HCT116 (cell line): ENCODE measurements around the gene SLC8A1. TPM values are rescaled to one million over a fixed set of nuclear protein-coding genes. Genes with fewer than 3 reads are reported as not detected.

ENCODE experiments used
- ATAC-seq: fragments of 200-7000 bp; cut with Tn5 transposase; 2 replicates; pipeline ENCODE4 v1.9.1; 2020; ENCODE audit warnings: mild to moderate bottlenecking, moderate library complexity
- BruUV-seq: library from RNA; stranded (reverse); fragments of 400-500 nt; replicated peaks from 2 replicates; lab custom pipeline; 2021; lab: Mats Ljungman, UMichigan
- CTCF ChIA-PET: fragments of 300-600 bp; sonication (Branson Sonifier 250); formaldehyde crosslinking; loops from one replicate; lab custom pipeline; 2021; ENCODE audit warnings: antibody characterized with exemption; lab: Charles Lee
- POLR2A ChIA-PET: fragments of 300-600, 350-600 bp; sonication (Branson Sonifier 250); formaldehyde crosslinking; loops from one replicate; lab custom pipeline; 2021; ENCODE audit warnings: antibody characterized with exemption; lab: Charles Lee
- RAD21 ChIA-PET, 2 experiments: fragments of 300-600 bp; sonication (Branson Sonifier 250); formaldehyde crosslinking; loops; one replicate each; lab custom pipeline; 2023; ENCODE audit warnings: low total read pairs in 2 of 2; ENCODE audit not compliant: uncharacterized antibody in 2 of 2, unreplicated experiment in 2 of 2, low non-redundant PET in 1 of 2; lab: Charles Lee
- DNase-seq: peaks from one replicate; pipeline ENCODE4 v3.0.0-alpha.2; 2010; ENCODE audit warnings: low read depth, low spot score
- H2AFZ ChIP-seq: fragments of 200-600 bp; shearing (Covaris generic), sonication (generic); 2 replicates; pipeline ENCODE4 v1.6.1; 2017; ENCODE audit warnings: low read depth, mixed run types, mixed read lengths, antibody characterized with exemption, low read length; ENCODE audit not compliant: poor library complexity, severe bottlenecking
- H3K27ac ChIP-seq: 2 replicates; pipeline ENCODE4 v1.5.1; 2012; ENCODE audit warnings: low read depth, low read length
- H3K27me3 ChIP-seq: fragments of 200-600 bp; sonication (generic); 2 replicates; pipeline ENCODE4 v1.6.1; 2016; ENCODE audit warnings: mixed run types, low read length, mixed read lengths; ENCODE audit not compliant: insufficient read depth
- H3K36me3 ChIP-seq, 2 experiments: fragments of 200-500 bp in 1 of 2; fragments of 200-600 bp in 1 of 2; sonication (Bioruptor generic) in 1 of 2; sonication (generic) in 1 of 2; 2 replicates each; pipeline versions ENCODE4 v1.5.1 to v1.6.1; 2014 to 2016; ENCODE audit warnings: low read length in 2 of 2, inconsistent platforms in 1 of 2, mixed read lengths in 1 of 2, mixed run types in 1 of 2; ENCODE audit not compliant: insufficient read depth in 2 of 2, control insufficient read depth in 1 of 2
- H3K4me1 ChIP-seq, 2 experiments: fragments of 200-600 bp in 1 of 2; sonication (generic) in 1 of 2; 2 replicates each; pipeline versions ENCODE4 v1.5.1 to v1.6.1; 2012 to 2017; ENCODE audit warnings: low read length in 2 of 2, inconsistent platforms in 1 of 2, mild to moderate bottlenecking in 1 of 2, mixed read lengths in 1 of 2, mixed run types in 1 of 2, moderate library complexity in 1 of 2; ENCODE audit not compliant: insufficient read depth in 2 of 2, control insufficient read depth in 1 of 2
- H3K4me2 ChIP-seq: fragments of 200-600 bp; sonication (generic); 2 replicates; pipeline ENCODE4 v1.6.1; 2017; ENCODE audit warnings: mixed run types, low read length, mixed read lengths
- H3K4me3 ChIP-seq, 2 experiments: fragments of 200-600 bp in 1 of 2; sonication (generic) in 1 of 2; replicated peaks in 1 of 2; 2 replicates each; pipeline ENCODE4 v1.5.1; 2011 to 2016; ENCODE audit warnings: low read length in 2 of 2, control low read depth in 1 of 2, low read depth in 1 of 2, mild to moderate bottlenecking in 1 of 2, mixed read lengths in 1 of 2, mixed run types in 1 of 2
- H3K79me2 ChIP-seq: fragments of 200-600 bp; sonication (generic); 2 replicates; pipeline ENCODE4 v1.6.1; 2017; ENCODE audit warnings: mild to moderate bottlenecking, mixed run types, low read length, moderate library complexity, mixed read lengths; ENCODE audit not compliant: insufficient read depth
- H3K9ac ChIP-seq: fragments of 200-600 bp; sonication (generic); 2 replicates; pipeline ENCODE4 v1.6.1; 2016; ENCODE audit warnings: low read length, mixed read lengths
- H3K9me2 ChIP-seq: fragments of 200-600 bp; sonication (generic), shearing (Covaris generic); 2 replicates; pipeline ENCODE4 v1.6.1; 2017; ENCODE audit warnings: mixed run types, mild to moderate bottlenecking, moderate library complexity; ENCODE audit not compliant: insufficient read depth
- H3K9me3 ChIP-seq, 2 experiments: fragments of 200-500 bp in 1 of 2; fragments of 200-600 bp in 1 of 2; sonication (Bioruptor generic) in 1 of 2; sonication (generic) in 1 of 2; 2 replicates each; pipeline ENCODE4 v1.6.1; 2014 to 2017; ENCODE audit warnings: low read length in 2 of 2, mixed read lengths in 2 of 2, inconsistent platforms in 1 of 2, low read depth in 1 of 2, mild to moderate bottlenecking in 1 of 2, mixed run types in 1 of 2, moderate library complexity in 1 of 2; ENCODE audit not compliant: control insufficient read depth in 1 of 2, insufficient read depth in 1 of 2
- H4K20me1 ChIP-seq: fragments of 200-600 bp; sonication (generic), shearing (Covaris generic); 2 replicates; pipeline ENCODE4 v1.6.1; 2017; ENCODE audit warnings: mixed run types, mild to moderate bottlenecking, moderate library complexity; ENCODE audit not compliant: insufficient read depth
- ATF3 ChIP-seq: IDR thresholded peaks from 2 replicates; pipeline ENCODE4 v1.6.1; 2012
- ELF1 ChIP-seq: IDR thresholded peaks from 2 replicates; pipeline ENCODE4 v1.6.1; 2012; ENCODE audit warnings: low read depth, borderline replicate concordance
- JUND ChIP-seq: IDR thresholded peaks from 2 replicates; pipeline ENCODE4 v1.6.1; 2012
- POLR2A ChIP-seq: IDR thresholded peaks from 2 replicates; pipeline ENCODE4 v1.7.0; 2011; ENCODE audit warnings: borderline replicate concordance; ENCODE audit not compliant: insufficient read depth, insufficient read length; ENCODE audit errors: extremely low read depth
- POLR2AphosphoS5 ChIP-seq: IDR thresholded peaks from 2 replicates; pipeline ENCODE4 v1.6.1; 2011; ENCODE audit warnings: mild to moderate bottlenecking, low read depth, low read length, moderate library complexity
- SP1 ChIP-seq: IDR thresholded peaks from 2 replicates; pipeline ENCODE4 v1.6.1; 2012; ENCODE audit warnings: low read depth
- SRF ChIP-seq: IDR thresholded peaks from 2 replicates; pipeline ENCODE4 v1.6.1; 2012; ENCODE audit warnings: low read depth
- intact Hi-C: fragments of 100-400 bp; cut with micrococcal nuclease; formaldehyde crosslinking; loops from 2 replicates; pipeline ENCODE4 v1.10.0; 2022
- total RNA-seq: library from RNA; stranded (reverse); gene quantifications from one replicate; pipeline ENCODE4 v1.2.1, GENCODE V29; 2021; ENCODE audit not compliant: unreplicated experiment
- TF ChIP-seq, protein P1 (sequence below): IDR thresholded peaks from 2 replicates; pipeline ENCODE4 v1.6.1; 2012; ENCODE audit warnings: low read depth

The SLC8A1 gene
- total RNA-seq, 1 experiment from 2014 or later: 0.07 TPM

- Histone ChIP-seq H3K27ac (no peak overlapping the region), H3K9ac (no peak overlapping the region), H3K9me3 (no peaks in the 10 kb centered on the region), H3K9me2 (no peaks in the 10 kb centered on the region), H3K4me3 (no peak overlapping the region), H3K36me3 (no peaks in the 10 kb centered on the region), H3K4me2 (no peak overlapping the region), H3K27me3 (peaks cover 10% of the 10 kb centered on the region; the same call in 1 of the 2 replicates), H3K4me1 (no peaks in the 10 kb centered on the region), H4K20me1 (no peaks in the 10 kb centered on the region), H3K79me2 (no peaks in the 10 kb centered on the region), H2AFZ (no peak overlapping the region)
- POLR2A ChIA-PET: no interaction called here
- RAD21 ChIA-PET: no interaction called here
- intact Hi-C loops: no loop called here
- TF ChIP-seq JUND: no peak
- no peak for TF ChIP-seq POLR2AphosphoS5
- TF ChIP-seq ATF3: no peak
- TF ChIP-seq ELF1: no peak
- no peak for TF ChIP-seq SRF
- TF ChIP-seq, protein P1, sequence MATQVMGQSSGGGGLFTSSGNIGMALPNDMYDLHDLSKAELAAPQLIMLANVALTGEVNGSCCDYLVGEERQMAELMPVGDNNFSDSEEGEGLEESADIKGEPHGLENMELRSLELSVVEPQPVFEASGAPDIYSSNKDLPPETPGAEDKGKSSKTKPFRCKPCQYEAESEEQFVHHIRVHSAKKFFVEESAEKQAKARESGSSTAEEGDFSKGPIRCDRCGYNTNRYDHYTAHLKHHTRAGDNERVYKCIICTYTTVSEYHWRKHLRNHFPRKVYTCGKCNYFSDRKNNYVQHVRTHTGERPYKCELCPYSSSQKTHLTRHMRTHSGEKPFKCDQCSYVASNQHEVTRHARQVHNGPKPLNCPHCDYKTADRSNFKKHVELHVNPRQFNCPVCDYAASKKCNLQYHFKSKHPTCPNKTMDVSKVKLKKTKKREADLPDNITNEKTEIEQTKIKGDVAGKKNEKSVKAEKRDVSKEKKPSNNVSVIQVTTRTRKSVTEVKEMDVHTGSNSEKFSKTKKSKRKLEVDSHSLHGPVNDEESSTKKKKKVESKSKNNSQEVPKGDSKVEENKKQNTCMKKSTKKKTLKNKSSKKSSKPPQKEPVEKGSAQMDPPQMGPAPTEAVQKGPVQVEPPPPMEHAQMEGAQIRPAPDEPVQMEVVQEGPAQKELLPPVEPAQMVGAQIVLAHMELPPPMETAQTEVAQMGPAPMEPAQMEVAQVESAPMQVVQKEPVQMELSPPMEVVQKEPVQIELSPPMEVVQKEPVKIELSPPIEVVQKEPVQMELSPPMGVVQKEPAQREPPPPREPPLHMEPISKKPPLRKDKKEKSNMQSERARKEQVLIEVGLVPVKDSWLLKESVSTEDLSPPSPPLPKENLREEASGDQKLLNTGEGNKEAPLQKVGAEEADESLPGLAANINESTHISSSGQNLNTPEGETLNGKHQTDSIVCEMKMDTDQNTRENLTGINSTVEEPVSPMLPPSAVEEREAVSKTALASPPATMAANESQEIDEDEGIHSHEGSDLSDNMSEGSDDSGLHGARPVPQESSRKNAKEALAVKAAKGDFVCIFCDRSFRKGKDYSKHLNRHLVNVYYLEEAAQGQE: no peak
- no peak for TF ChIP-seq SP1
- no peak for TF ChIP-seq POLR2A
- CTCF ChIA-PET: no interaction called here
- no TSS peak for BruUV-seq
- ATAC-seq (no peak), DNase-seq (no peak)
Observed at GRCh38 chr2:40230186-40230585, 221.7 kb downstream of the SLC8A1 start.
